Measurements from ENCODE around the gene FZR1. TPM values are rescaled to one million over a fixed set of nuclear protein-coding genes. Genes with fewer than 3 reads are reported as not detected.

The FZR1 gene
- total and polyA plus RNA-seq, 9 of the 15 experiments (the other 6 are each of a cell fraction or from before 2014, with no cell fraction given): 0.18 to 48.0 (median 22.2) TPM

DNA sequence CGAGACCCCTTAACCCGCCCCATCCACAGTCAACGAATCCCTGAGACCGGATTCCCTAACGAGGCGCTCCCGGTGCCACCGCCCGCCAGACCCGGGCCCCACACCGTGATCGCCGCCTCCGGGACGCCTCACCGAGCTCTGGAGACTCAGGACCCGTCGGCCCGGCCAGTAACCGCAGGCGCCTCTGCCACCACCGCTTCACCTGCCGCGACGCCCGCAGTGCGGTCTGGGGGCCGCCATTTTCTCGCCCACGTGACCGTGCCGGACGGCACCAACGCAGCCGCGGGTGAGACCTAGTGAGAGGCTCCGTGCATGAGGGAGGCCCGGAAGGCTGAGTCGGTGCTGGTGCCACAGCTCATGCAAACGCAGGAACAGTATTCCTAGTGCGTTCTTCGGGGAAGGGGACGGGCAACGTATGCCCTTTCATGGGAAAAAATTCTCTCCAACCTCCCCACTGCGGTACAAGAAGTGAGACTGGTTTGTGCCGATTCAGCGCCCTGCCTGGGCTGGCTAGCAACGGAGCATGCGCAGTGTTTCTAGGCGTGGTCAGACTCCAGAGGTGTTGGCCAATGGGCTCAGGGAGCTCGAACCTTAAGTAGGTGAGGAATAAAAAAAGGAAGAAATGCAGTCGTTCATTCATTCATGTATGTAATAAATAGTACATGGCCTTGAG is 5.5 kb upstream of the FZR1 start, which contains the start of gene DOHH (continued):
- TF ChIP-seq, protein P1, sequence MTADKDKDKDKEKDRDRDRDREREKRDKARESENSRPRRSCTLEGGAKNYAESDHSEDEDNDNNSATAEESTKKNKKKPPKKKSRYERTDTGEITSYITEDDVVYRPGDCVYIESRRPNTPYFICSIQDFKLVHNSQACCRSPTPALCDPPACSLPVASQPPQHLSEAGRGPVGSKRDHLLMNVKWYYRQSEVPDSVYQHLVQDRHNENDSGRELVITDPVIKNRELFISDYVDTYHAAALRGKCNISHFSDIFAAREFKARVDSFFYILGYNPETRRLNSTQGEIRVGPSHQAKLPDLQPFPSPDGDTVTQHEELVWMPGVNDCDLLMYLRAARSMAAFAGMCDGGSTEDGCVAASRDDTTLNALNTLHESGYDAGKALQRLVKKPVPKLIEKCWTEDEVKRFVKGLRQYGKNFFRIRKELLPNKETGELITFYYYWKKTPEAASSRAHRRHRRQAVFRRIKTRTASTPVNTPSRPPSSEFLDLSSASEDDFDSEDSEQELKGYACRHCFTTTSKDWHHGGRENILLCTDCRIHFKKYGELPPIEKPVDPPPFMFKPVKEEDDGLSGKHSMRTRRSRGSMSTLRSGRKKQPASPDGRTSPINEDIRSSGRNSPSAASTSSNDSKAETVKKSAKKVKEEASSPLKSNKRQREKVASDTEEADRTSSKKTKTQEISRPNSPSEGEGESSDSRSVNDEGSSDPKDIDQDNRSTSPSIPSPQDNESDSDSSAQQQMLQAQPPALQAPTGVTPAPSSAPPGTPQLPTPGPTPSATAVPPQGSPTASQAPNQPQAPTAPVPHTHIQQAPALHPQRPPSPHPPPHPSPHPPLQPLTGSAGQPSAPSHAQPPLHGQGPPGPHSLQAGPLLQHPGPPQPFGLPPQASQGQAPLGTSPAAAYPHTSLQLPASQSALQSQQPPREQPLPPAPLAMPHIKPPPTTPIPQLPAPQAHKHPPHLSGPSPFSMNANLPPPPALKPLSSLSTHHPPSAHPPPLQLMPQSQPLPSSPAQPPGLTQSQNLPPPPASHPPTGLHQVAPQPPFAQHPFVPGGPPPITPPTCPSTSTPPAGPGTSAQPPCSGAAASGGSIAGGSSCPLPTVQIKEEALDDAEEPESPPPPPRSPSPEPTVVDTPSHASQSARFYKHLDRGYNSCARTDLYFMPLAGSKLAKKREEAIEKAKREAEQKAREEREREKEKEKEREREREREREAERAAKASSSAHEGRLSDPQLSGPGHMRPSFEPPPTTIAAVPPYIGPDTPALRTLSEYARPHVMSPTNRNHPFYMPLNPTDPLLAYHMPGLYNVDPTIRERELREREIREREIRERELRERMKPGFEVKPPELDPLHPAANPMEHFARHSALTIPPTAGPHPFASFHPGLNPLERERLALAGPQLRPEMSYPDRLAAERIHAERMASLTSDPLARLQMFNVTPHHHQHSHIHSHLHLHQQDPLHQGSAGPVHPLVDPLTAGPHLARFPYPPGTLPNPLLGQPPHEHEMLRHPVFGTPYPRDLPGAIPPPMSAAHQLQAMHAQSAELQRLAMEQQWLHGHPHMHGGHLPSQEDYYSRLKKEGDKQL (CRISPR knock-in tag; IDR thresholded peaks at IDR 0.05; ENCODE audit: borderline replicate concordance): 0 out of 2 replicates have a peak, but pooled peaks have one; percentile 22
- TF ChIP-seq JUND (IDR thresholded peaks at IDR 0.05; ENCODE audit: borderline replicate concordance, low read depth, low read length) (peak; percentile 98), JUND (tag; IDR thresholded peaks at IDR 0.05; ENCODE audit: borderline replicate concordance, low read depth, low read length) (peak; percentile 18; the same call in 2 of the 3 replicates), ZNF263 (CRISPR knock-in tag; IDR thresholded peaks at IDR 0.05; ENCODE audit: borderline replicate concordance) (peak; percentile 58; the same call in 1 of the 2 replicates), TAF1 (IDR thresholded peaks at IDR 0.05; ENCODE audit: control insufficient read depth, extremely low read depth, insufficient read depth, low read length, severe bottlenecking) (peak; percentile 98), CXXC5 (CRISPR knock-in tag; IDR thresholded peaks at IDR 0.05) (peak; percentile 69), TEAD4 (IDR thresholded peaks at IDR 0.05; ENCODE audit: low read length) (peak; percentile 61), TEAD4 (CRISPR knock-in tag; IDR thresholded peaks at IDR 0.05; ENCODE audit: borderline replicate concordance) (no peak), SREBF1 (IDR thresholded peaks at IDR 0.05; ENCODE audit: borderline replicate concordance, low read depth, low read length) (peak; percentile 94)
- TF ChIP-seq, protein P2, sequence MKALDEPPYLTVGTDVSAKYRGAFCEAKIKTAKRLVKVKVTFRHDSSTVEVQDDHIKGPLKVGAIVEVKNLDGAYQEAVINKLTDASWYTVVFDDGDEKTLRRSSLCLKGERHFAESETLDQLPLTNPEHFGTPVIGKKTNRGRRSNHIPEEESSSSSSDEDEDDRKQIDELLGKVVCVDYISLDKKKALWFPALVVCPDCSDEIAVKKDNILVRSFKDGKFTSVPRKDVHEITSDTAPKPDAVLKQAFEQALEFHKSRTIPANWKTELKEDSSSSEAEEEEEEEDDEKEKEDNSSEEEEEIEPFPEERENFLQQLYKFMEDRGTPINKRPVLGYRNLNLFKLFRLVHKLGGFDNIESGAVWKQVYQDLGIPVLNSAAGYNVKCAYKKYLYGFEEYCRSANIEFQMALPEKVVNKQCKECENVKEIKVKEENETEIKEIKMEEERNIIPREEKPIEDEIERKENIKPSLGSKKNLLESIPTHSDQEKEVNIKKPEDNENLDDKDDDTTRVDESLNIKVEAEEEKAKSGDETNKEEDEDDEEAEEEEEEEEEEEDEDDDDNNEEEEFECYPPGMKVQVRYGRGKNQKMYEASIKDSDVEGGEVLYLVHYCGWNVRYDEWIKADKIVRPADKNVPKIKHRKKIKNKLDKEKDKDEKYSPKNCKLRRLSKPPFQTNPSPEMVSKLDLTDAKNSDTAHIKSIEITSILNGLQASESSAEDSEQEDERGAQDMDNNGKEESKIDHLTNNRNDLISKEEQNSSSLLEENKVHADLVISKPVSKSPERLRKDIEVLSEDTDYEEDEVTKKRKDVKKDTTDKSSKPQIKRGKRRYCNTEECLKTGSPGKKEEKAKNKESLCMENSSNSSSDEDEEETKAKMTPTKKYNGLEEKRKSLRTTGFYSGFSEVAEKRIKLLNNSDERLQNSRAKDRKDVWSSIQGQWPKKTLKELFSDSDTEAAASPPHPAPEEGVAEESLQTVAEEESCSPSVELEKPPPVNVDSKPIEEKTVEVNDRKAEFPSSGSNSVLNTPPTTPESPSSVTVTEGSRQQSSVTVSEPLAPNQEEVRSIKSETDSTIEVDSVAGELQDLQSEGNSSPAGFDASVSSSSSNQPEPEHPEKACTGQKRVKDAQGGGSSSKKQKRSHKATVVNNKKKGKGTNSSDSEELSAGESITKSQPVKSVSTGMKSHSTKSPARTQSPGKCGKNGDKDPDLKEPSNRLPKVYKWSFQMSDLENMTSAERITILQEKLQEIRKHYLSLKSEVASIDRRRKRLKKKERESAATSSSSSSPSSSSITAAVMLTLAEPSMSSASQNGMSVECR (CRISPR knock-in tag; IDR thresholded peaks at IDR 0.05): peak; percentile 98
- TF ChIP-seq, protein P3, sequence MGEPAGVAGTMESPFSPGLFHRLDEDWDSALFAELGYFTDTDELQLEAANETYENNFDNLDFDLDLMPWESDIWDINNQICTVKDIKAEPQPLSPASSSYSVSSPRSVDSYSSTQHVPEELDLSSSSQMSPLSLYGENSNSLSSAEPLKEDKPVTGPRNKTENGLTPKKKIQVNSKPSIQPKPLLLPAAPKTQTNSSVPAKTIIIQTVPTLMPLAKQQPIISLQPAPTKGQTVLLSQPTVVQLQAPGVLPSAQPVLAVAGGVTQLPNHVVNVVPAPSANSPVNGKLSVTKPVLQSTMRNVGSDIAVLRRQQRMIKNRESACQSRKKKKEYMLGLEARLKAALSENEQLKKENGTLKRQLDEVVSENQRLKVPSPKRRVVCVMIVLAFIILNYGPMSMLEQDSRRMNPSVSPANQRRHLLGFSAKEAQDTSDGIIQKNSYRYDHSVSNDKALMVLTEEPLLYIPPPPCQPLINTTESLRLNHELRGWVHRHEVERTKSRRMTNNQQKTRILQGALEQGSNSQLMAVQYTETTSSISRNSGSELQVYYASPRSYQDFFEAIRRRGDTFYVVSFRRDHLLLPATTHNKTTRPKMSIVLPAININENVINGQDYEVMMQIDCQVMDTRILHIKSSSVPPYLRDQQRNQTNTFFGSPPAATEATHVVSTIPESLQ (CRISPR knock-in tag; IDR thresholded peaks at IDR 0.05): peak; percentile 81
- TF ChIP-seq, protein P4, sequence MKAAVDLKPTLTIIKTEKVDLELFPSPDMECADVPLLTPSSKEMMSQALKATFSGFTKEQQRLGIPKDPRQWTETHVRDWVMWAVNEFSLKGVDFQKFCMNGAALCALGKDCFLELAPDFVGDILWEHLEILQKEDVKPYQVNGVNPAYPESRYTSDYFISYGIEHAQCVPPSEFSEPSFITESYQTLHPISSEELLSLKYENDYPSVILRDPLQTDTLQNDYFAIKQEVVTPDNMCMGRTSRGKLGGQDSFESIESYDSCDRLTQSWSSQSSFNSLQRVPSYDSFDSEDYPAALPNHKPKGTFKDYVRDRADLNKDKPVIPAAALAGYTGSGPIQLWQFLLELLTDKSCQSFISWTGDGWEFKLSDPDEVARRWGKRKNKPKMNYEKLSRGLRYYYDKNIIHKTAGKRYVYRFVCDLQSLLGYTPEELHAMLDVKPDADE (conservative IDR thresholded peaks at IDR 0.05; ENCODE audit: control insufficient read depth, low read depth, low read length): peak; percentile 92
